HG03064 (cell line): ENCODE data around the gene DNAJC7.
"Not testable (repeated sequence)": the region's sequence is repeated elsewhere in the genome, so short reads cannot be mapped to it uniquely, and the experiment has no call there.

Source experiments
- ATAC-seq: cut with Tn5 transposase; IDR thresholded peaks from one replicate; pipeline ENCODE4 v1.9.1; 2021; ENCODE audit warnings: low read depth; ENCODE audit not compliant: unreplicated experiment

The DNAJC7 gene

GRCh38 chr17:42017866-42018200, 594 bp upstream of the DNAJC7 start:
- ATAC-seq = no peak

- no peak for ATAC-seq
These were observed 818 bp downstream of the DNAJC7 start for GRCh38 chr17:42016411-42016831.

- not testable (repeated sequence) for ATAC-seq
These were observed 3.5 kb downstream of the DNAJC7 start for GRCh38 chr17:42013740-42014139.

GRCh38 chr17:42012363-42012762, 4.9 kb downstream of the DNAJC7 start:
- not testable (repeated sequence) for ATAC-seq

GRCh38 chr17:42010898-42011516, 6.2 kb downstream of the DNAJC7 start:
- ATAC-seq = no peak

GRCh38 chr17:42010266-42010680, 7.0 kb downstream of the DNAJC7 start:
- not testable (repeated sequence) for ATAC-seq

- no peak for ATAC-seq
These were observed 8.1 kb downstream of the DNAJC7 start for GRCh38 chr17:42009170-42009569.

GRCh38 chr17:42005166-42005565, 12.1 kb downstream of the DNAJC7 start:
- ATAC-seq = no peak

- no peak for ATAC-seq
These were observed 14.4 kb downstream of the DNAJC7 start for GRCh38 chr17:42002792-42003301.

GRCh38 chr17:42002175-42002791, 15.0 kb downstream of the DNAJC7 start:
- ATAC-seq = no peak

GRCh38 chr17:42001729-42002128, 15.5 kb downstream of the DNAJC7 start:
- no peak for ATAC-seq

- ATAC-seq = no peak
These were observed 16.7 kb downstream of the DNAJC7 start for GRCh38 chr17:42000413-42001133.

GRCh38 chr17:41998497-41998896, 18.7 kb downstream of the DNAJC7 start:
- no peak for ATAC-seq

GRCh38 chr17:41996855-41997164, 20.4 kb downstream of the DNAJC7 start:
- no peak for ATAC-seq

GRCh38 chr17:41992576-41992975, 24.7 kb downstream of the DNAJC7 start:
- no peak for ATAC-seq

- ATAC-seq = no peak
These were observed 27.4 kb downstream of the DNAJC7 start for GRCh38 chr17:41989702-41990419.

- no peak for ATAC-seq
These were observed 28.8 kb downstream of the DNAJC7 start for GRCh38 chr17:41988418-41988817.

GRCh38 chr17:41987642-41988041, 29.6 kb downstream of the DNAJC7 start:
- no peak for ATAC-seq

- no peak for ATAC-seq
These were observed 30.6 kb downstream of the DNAJC7 start for GRCh38 chr17:41986634-41987033.

- no peak for ATAC-seq
These were observed 31.3 kb downstream of the DNAJC7 start for GRCh38 chr17:41985919-41986318.

GRCh38 chr17:41984454-41984853, 32.8 kb downstream of the DNAJC7 start:
- no peak for ATAC-seq
